ENCODE measurements around the gene ATP6V1B1. TPM values are rescaled to one million over a fixed set of nuclear protein-coding genes. Genes with fewer than 3 reads are reported as not detected.

Gene ATP6V1B1
- total RNA-seq, 1 experiment from 2014 or later = not detected

- no peaks in the 10 kb centered on the region for H3K9me3 Mint-ChIP-seq
- ChIA-PET CTCF (interaction anchor here (0.6 to 1.8 kb wide), 2 partner anchors 10 to 90 kb away, joined by 3 to 6 read pairs; no protein-coding TSS in a partner anchor), POLR2A (no interaction called here)
- no peak overlapping the region for H3K27ac Mint-ChIP-seq
- no peak overlapping the region for H3K4me3 Mint-ChIP-seq
- no peaks in the 10 kb centered on the region for H3K36me3 Mint-ChIP-seq
- DNase-seq (ENCODE audit: low spot score) (no peak), ATAC-seq (no peak)
- peaks cover 3% of the 10 kb centered on the region; the same call in 1 of the 2 replicates for H3K4me1 Mint-ChIP-seq
- H3K27me3 Mint-ChIP-seq (ENCODE audit: low read depth) = peaks cover 54% of the 10 kb centered on the region
- TF ChIP-seq CREB1 (CRISPR knock-in tag; IDR thresholded peaks at IDR 0.05) (no peak), FOXJ3 (CRISPR knock-in tag; IDR thresholded peaks at IDR 0.05; ENCODE audit: borderline replicate concordance) (no peak), ZNF425 (CRISPR knock-in tag; conservative IDR thresholded peaks at IDR 0.05) (no peak), RELA (CRISPR knock-in tag; IDR thresholded peaks at IDR 0.05; ENCODE audit: borderline replicate concordance) (no peak), NFE2L1 (CRISPR knock-in tag; IDR thresholded peaks at IDR 0.05) (no peak), E2F4 (CRISPR knock-in tag; IDR thresholded peaks at IDR 0.05; ENCODE audit: borderline replicate concordance, low read depth) (no peak), ZNF317 (CRISPR knock-in tag; IDR thresholded peaks at IDR 0.05; ENCODE audit: borderline replicate concordance, low read depth) (no peak), EMX1 (CRISPR knock-in tag; IDR thresholded peaks at IDR 0.05) (no peak), NR3C1 (CRISPR knock-in tag; conservative IDR thresholded peaks at IDR 0.05; ENCODE audit: low read depth) (no peak), ETV6 (CRISPR knock-in tag; IDR thresholded peaks at IDR 0.05) (no peak), MAX (CRISPR knock-in tag; IDR thresholded peaks at IDR 0.05) (no peak), USF1 (CRISPR knock-in tag; IDR thresholded peaks at IDR 0.05) (no peak), ZBTB43 (CRISPR knock-in tag; IDR thresholded peaks at IDR 0.05) (no peak)
Observed at GRCh38 chr2:70958759-70959158, 23.1 kb downstream of the ATP6V1B1 start.

- ATAC-seq = no peak
- H3K4me3 Mint-ChIP-seq = no peak overlapping the region
- no peak for DNase-seq (ENCODE audit: low spot score)
- ChIA-PET POLR2A (interaction anchor here (1.2 kb wide), 1 partner anchor 18 kb away, joined by 3 read pairs; no protein-coding TSS in a partner anchor), CTCF (interaction anchor here (1.4 to 8.5 kb wide), 8 partner anchors 9 to 150 kb away, joined by 5 to 159 read pairs (median 10); no protein-coding TSS in a partner anchor)
- no peaks in the 10 kb centered on the region for H3K36me3 Mint-ChIP-seq
- TF ChIP-seq PRDM15 (CRISPR knock-in tag; IDR thresholded peaks at IDR 0.05) (no peak), MAX (CRISPR knock-in tag; IDR thresholded peaks at IDR 0.05) (no peak), STAT6 (CRISPR knock-in tag; conservative IDR thresholded peaks at IDR 0.05; ENCODE audit: low read depth) (no peak), ZSCAN18 (CRISPR knock-in tag; IDR thresholded peaks at IDR 0.05) (no peak), IRF2 (CRISPR knock-in tag; IDR thresholded peaks at IDR 0.05; ENCODE audit: borderline replicate concordance, low read depth) (no peak)
- peaks cover 54% of the 10 kb centered on the region for H3K27me3 Mint-ChIP-seq (ENCODE audit: low read depth)
- H3K4me1 Mint-ChIP-seq = peaks cover 3% of the 10 kb centered on the region; the same call in 1 of the 2 replicates
- no peak overlapping the region for H3K27ac Mint-ChIP-seq
- no peaks in the 10 kb centered on the region for H3K9me3 Mint-ChIP-seq
Observed at GRCh38 chr2:70959271-70959761, 23.6 kb downstream of the ATP6V1B1 start.
